T-helper 22 cell (primary cell): ENCODE measurements around the gene BTBD9.
"Not testable (repeated sequence)": the region's sequence is repeated elsewhere in the genome, so short reads cannot be mapped to it uniquely, and the experiment has no call there.

Experiments used
- DNase-seq: peaks from one replicate; pipeline ENCODE4 v3.0.0-alpha.2; 2020; ENCODE audit warnings: low read depth

Gene BTBD9

GRCh38 chr6:38143191-38144150, 496.3 kb downstream of the BTBD9 start:
- no peak for DNase-seq

- DNase-seq: no peak
These were observed 497.4 kb downstream of the BTBD9 start for GRCh38 chr6:38142178-38142902.

- DNase-seq: no peak
These were observed 498.0 kb downstream of the BTBD9 start for GRCh38 chr6:38141716-38142115.

- DNase-seq: no peak
These were observed 498.6 kb downstream of the BTBD9 start for GRCh38 chr6:38141085-38141484.

DNA sequence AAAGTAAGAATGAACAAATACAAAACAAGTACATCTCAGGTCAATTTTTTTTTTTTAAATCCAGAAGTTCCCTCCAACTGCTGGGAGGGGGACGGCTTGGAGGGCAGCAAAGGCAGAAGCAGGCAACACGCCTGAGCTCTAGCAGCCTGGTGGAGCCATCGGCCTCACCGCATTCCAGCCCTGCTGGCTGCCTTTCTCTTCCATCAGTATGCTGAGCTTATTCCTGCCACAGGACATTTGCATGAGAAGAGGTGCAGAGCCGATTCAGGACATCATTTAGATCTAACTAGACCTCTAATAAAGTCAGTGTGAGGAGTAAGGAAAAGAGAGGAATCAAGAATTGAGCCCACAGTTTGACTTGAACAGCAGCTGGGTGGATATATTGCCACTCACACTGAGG, 501.4 kb downstream of the BTBD9 start:
- DNase-seq: no peak

- no peak for DNase-seq
These were observed 502.0 kb downstream of the BTBD9 start for GRCh38 chr6:38137608-38138265.

DNA sequence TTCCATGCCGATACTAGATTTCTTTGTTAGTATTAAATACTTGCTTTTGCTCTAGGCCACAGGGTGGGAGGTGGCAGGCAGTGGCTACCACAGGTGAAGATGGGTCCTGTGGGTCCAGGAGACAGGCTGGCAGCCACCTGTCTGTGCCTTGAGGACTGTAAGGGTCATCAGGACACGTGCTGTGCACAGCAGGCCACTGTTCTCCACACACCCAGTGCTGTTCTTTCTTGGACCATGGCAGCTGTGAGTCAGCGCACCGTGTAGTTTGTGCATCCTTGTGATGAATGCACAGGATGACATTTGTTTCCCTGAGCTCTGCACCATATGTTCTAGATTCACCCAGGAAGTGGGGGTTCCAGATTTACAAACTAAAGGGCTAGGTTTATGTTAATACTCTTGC, 503.2 kb downstream of the BTBD9 start:
- no peak for DNase-seq

GRCh38 chr6:38134704-38135088, 505.0 kb downstream of the BTBD9 start:
- no peak for DNase-seq

DNA sequence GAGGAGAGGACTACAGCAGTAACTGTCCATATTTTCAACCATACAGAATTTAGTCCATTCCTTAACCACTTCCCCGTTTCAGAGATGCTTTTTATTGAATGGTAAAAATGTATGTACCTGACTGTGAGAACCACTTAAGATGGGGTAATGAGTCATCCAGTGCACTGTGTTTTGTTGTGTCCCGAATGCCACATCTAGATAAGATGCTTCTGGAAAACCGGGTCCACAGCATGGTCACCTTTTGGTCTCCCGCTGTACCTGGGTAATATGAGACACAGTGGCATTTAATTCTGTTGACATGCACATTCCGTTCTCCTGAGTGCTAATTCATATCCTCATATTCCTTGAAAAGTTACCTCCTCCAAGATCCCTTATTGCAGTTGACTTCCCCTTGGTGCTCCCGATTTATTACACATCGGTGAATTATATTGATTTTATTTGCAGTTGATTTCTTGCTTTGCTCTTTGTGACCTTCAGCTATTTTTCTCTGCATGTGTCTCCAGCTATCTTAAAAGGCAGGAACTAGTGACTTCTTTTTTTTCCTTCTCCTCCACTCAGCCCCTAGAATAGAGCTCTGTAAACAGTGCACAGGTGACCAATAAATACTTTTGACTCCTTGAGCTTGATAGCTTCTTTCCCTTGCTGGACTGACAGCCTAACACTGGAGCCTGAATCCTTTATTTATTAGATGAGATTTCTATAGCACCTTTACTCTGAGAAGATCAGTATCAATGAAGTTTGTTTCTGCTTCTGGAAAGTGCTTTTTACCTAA, 505.6 kb downstream of the BTBD9 start:
- DNase-seq: no peak

DNA sequence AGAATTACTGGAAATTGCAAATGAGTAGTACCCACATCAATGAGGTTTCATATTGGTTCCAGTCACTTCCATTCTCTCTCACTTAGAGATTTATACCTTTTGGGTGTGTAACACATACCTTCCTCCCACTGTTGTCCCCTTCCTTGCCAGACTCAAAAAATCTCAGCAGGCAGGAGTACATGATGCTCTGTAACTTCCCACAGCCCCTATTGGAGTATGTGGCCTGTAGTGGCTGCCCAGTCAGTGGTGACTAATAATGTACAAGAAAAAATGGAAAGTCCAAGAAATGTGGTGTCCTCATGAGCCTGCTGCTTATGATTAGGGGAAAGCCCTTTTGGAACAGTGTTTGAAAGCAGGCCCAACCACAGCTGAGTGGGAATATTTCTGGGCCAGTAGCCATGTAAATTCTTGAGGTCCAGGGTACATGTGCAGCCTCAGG, 508.2 kb downstream of the BTBD9 start:
- DNase-seq: no peak

GRCh38 chr6:38127284-38127683, 512.4 kb downstream of the BTBD9 start:
- no peak for DNase-seq

GRCh38 chr6:38124224-38124926, 515.4 kb downstream of the BTBD9 start:
- DNase-seq: not testable (repeated sequence)

GRCh38 chr6:38119516-38119915, 520.2 kb downstream of the BTBD9 start:
- no peak for DNase-seq

- no peak for DNase-seq
These were observed 520.9 kb downstream of the BTBD9 start for GRCh38 chr6:38118791-38119365.
